IMR-90 (cell line): Measurements from ENCODE around the gene VWDE. TPM values are rescaled to one million over a fixed set of nuclear protein-coding genes. Genes with fewer than 3 reads are reported as not detected.

Experiments used
- ATAC-seq: fragments of 200-7000 bp; cut with Tn5 transposase; 2 replicates; pipeline ENCODE4 v1.9.1; 2020; ENCODE audit warnings: low read depth, mild to moderate bottlenecking, moderate library complexity
- BruUV-seq: library from RNA; stranded (reverse); fragments of 400-500 nt; replicated peaks from 2 replicates; lab custom pipeline; 2021; lab: Mats Ljungman, UMichigan
- CTCF ChIA-PET: fragments of 300-600 bp; formaldehyde crosslinking; extraction: SDS; loops from one replicate; lab custom pipeline; 2021; ENCODE audit warnings: antibody characterized with exemption; lab: Yijun Ruan, JAX
- POLR2A ChIA-PET: fragments of 300-600 bp; sonication (Branson Sonifier 250); formaldehyde crosslinking; loops from one replicate; lab custom pipeline; 2022; ENCODE audit warnings: antibody characterized with exemption; ENCODE audit not compliant: unreplicated experiment; lab: Charles Lee
- DNase-seq: peaks from one replicate; pipeline ENCODE4 v3.0.0; 2013
- H2AFZ ChIP-seq: replicated peaks from 2 replicates; pipeline ENCODE3; 2013; ENCODE audit warnings: low read length, mild to moderate bottlenecking; ENCODE audit not compliant: poor library complexity
- H2AK5ac ChIP-seq: 2 replicates; pipeline ENCODE4 v1.6.1; 2013; ENCODE audit warnings: low read depth, low read length, inconsistent platforms
- H2AK9ac ChIP-seq: replicated peaks from 2 replicates; pipeline ENCODE3; 2013; ENCODE audit warnings: mild to moderate bottlenecking, low read depth, low read length, moderate library complexity; ENCODE audit not compliant: poor library complexity
- H2BK120ac ChIP-seq: 2 replicates; pipeline ENCODE4 v1.6.1; 2013; ENCODE audit warnings: low read depth, low read length, inconsistent platforms
- H2BK15ac ChIP-seq: 3 replicates; pipeline ENCODE4 v1.6.1; 2013; ENCODE audit warnings: low read depth, low read length, inconsistent platforms
- H2BK20ac ChIP-seq: 2 replicates; pipeline ENCODE4 v1.6.1; 2013; ENCODE audit warnings: low read depth, mild to moderate bottlenecking, inconsistent platforms, low read length, moderate library complexity
- H2BK5ac ChIP-seq: 2 replicates; pipeline ENCODE4 v1.6.1; 2013; ENCODE audit warnings: mild to moderate bottlenecking, low read depth, low read length, inconsistent platforms; ENCODE audit not compliant: poor library complexity, severe bottlenecking
- H3K14ac ChIP-seq: replicated peaks from 2 replicates; pipeline ENCODE4 v1.6.1; 2013; ENCODE audit warnings: low read depth, low read length, inconsistent platforms
- H3K18ac ChIP-seq: 2 replicates; pipeline ENCODE4 v1.6.1; 2013; ENCODE audit warnings: low read depth, low read length, control low read depth
- H3K23ac ChIP-seq: 2 replicates; pipeline ENCODE4 v1.6.1; 2013; ENCODE audit warnings: low read depth, low read length, inconsistent platforms
- H3K27ac ChIP-seq: 2 replicates; pipeline ENCODE4 v1.5.1; 2013; ENCODE audit warnings: mild to moderate bottlenecking, control low read depth, low read length; ENCODE audit not compliant: insufficient read depth
- H3K27me3 ChIP-seq: 2 replicates; pipeline ENCODE4 v1.6.1; 2013; ENCODE audit warnings: low read length; ENCODE audit not compliant: control insufficient read depth, insufficient read depth
- H3K36me3 ChIP-seq: 2 replicates; pipeline ENCODE4 v1.6.1; 2013; ENCODE audit warnings: low read length, mixed read lengths; ENCODE audit not compliant: control insufficient read depth, insufficient read depth
- H3K4ac ChIP-seq: 2 replicates; pipeline ENCODE4 v1.6.1; 2013; ENCODE audit warnings: low read depth, low read length, inconsistent platforms
- H3K4me1 ChIP-seq: 2 replicates; pipeline ENCODE4 v1.6.1; 2013; ENCODE audit warnings: low read length, mixed read lengths; ENCODE audit not compliant: control insufficient read depth, insufficient read depth
- H3K4me2 ChIP-seq: 2 replicates; pipeline ENCODE4 v1.6.1; 2013; ENCODE audit warnings: low read depth, mild to moderate bottlenecking, control low read depth, low read length, moderate library complexity
- H3K4me3 ChIP-seq: 2 replicates; pipeline ENCODE4 v1.5.1; 2013; ENCODE audit warnings: low read depth, mild to moderate bottlenecking, control low read depth, low read length, moderate library complexity; ENCODE audit not compliant: insufficient read depth
- H3K56ac ChIP-seq: 2 replicates; pipeline ENCODE4 v1.6.1; 2013; ENCODE audit warnings: low read length, inconsistent platforms; ENCODE audit not compliant: insufficient read depth; ENCODE audit errors: extremely low read depth
- H3K79me1 ChIP-seq, 2 experiments: 2 replicates each; pipeline ENCODE4 v1.6.1; 2013; ENCODE audit warnings: low read length in 2 of 2, inconsistent platforms in 1 of 2, low read depth in 1 of 2
- H3K9ac ChIP-seq: 2 replicates; pipeline ENCODE4 v1.6.1; 2013; ENCODE audit warnings: low read depth, low read length, control low read depth
- H3K9me1 ChIP-seq: 2 replicates; pipeline ENCODE4 v1.6.1; 2013; ENCODE audit warnings: low read length, inconsistent platforms; ENCODE audit not compliant: insufficient read depth
- H3K9me3 ChIP-seq: 2 replicates; pipeline ENCODE4 v1.6.1; 2013; ENCODE audit warnings: low read length; ENCODE audit not compliant: control insufficient read depth, insufficient read depth
- H4K20me1 ChIP-seq: 2 replicates; pipeline ENCODE4 v1.6.1; 2013; ENCODE audit warnings: low read length, inconsistent platforms; ENCODE audit not compliant: insufficient read depth
- H4K5ac ChIP-seq: 2 replicates; pipeline ENCODE4 v1.6.1; 2013; ENCODE audit warnings: mild to moderate bottlenecking, low read depth, low read length, control low read depth
- H4K8ac ChIP-seq, 2 experiments: 2 replicates each; pipeline ENCODE4 v1.6.1; 2013; ENCODE audit warnings: low read depth in 2 of 2, low read length in 2 of 2, control low read depth in 1 of 2, inconsistent platforms in 1 of 2
- H4K91ac ChIP-seq: 2 replicates; pipeline ENCODE4 v1.6.1; 2013; ENCODE audit warnings: low read depth, low read length, inconsistent platforms; ENCODE audit not compliant: insufficient read depth
- BHLHE40 ChIP-seq: fragments of 150-350 bp; IDR thresholded peaks from 2 replicates; pipeline ENCODE4 v1.6.1; 2016; ENCODE audit warnings: mild to moderate bottlenecking, low read depth, low read length
- CEBPB ChIP-seq: IDR thresholded peaks from 2 replicates; pipeline ENCODE4 v1.6.1; 2012; ENCODE audit warnings: low read depth, low read length, improper control_type of control experiment
- CHD1 ChIP-seq: IDR thresholded peaks from 2 replicates; pipeline ENCODE4 v1.6.1; 2012; ENCODE audit warnings: low read depth, low read length, improper control_type of control experiment
- FOS ChIP-seq: fragments of 150-350 bp; IDR thresholded peaks from 2 replicates; pipeline ENCODE4 v1.6.1; 2016; ENCODE audit warnings: low read depth, low read length
- MAFK ChIP-seq: IDR thresholded peaks from 2 replicates; pipeline ENCODE4 v1.6.1; 2012; ENCODE audit warnings: low read depth, low read length, improper control_type of control experiment
- MAZ ChIP-seq: IDR thresholded peaks from 2 replicates; pipeline ENCODE4 v1.6.1; 2012; ENCODE audit warnings: low read depth, mild to moderate bottlenecking, low read length, improper control_type of control experiment, moderate library complexity, borderline replicate concordance
- MXI1 ChIP-seq: IDR thresholded peaks from 2 replicates; pipeline ENCODE4 v1.6.1; 2012; ENCODE audit warnings: low read depth, mild to moderate bottlenecking, low read length, moderate library complexity, borderline replicate concordance
- NFE2L2 ChIP-seq: fragments of 150-350 bp; IDR thresholded peaks from 2 replicates; pipeline ENCODE4 v1.6.1; 2016; ENCODE audit warnings: low read depth, mild to moderate bottlenecking, low read length
- POLR2A ChIP-seq: IDR thresholded peaks from 2 replicates; pipeline ENCODE4 v1.6.1; 2012; ENCODE audit warnings: mild to moderate bottlenecking, low read depth, low read length
- RCOR1 ChIP-seq: IDR thresholded peaks from 2 replicates; pipeline ENCODE4 v1.6.1; 2012; ENCODE audit warnings: mild to moderate bottlenecking, low read length, improper control_type of control experiment; ENCODE audit not compliant: insufficient replicate concordance
- RFX5 ChIP-seq: IDR thresholded peaks from 2 replicates; pipeline ENCODE4 v1.8.0; 2012; ENCODE audit warnings: low read depth, mild to moderate bottlenecking, low read length, moderate library complexity
- SMC3 ChIP-seq: fragments of 150-350 bp; IDR thresholded peaks from 2 replicates; pipeline ENCODE4 v1.6.1; 2016; ENCODE audit warnings: low read depth, mild to moderate bottlenecking, antibody characterized with exemption, low read length, moderate library complexity
- WGBS, 2 experiments: methylation state at CpG; one replicate each; pipeline versions ENCODE4 v1.1.5 to v1.1.7; 2013; ENCODE audit warnings: missing lambda C conversion rate in 2 of 2; ENCODE audit not compliant: insufficient read length in 1 of 2; ENCODE audit errors: extremely low coverage in 2 of 2; 5-methylcytosine and 5-hydroxymethylcytosine counted together
- dilution Hi-C: fragments of 300-500 bp; cut with HindIII; formaldehyde crosslinking; loops from one replicate; pipeline ENCODE4 v1.14.3; 2018; ENCODE audit warnings: low sequenced_read_pairs; ENCODE audit not compliant: unreplicated experiment
- in situ Hi-C: fragments of 300-500 bp; cut with MboI; formaldehyde crosslinking; loops from 3 replicates; pipeline ENCODE4 v1.14.3; 2019; ENCODE audit warnings: low sequenced_read_pairs, inconsistent platforms, mixed read lengths
- intact Hi-C: fragments of 100-400 bp; cut with micrococcal nuclease; formaldehyde crosslinking; loops from 2 replicates; pipeline ENCODE4 v1.10.0; 2022
- polyA plus RNA-seq, 3 experiments: library from polyadenylated mRNA; depleted of rRNA; stranded (reverse); fragments of >200 nt; gene quantifications; 2 replicates each; pipeline ENCODE4 v1.2.3, GENCODE V29; 2012; ENCODE audit warnings: low replicate concordance in 1 of 3
- total RNA-seq: library from RNA; depleted of rRNA; stranded (reverse); fragments of >200 nt; gene quantifications from 2 replicates; pipeline ENCODE4 v1.2.3, GENCODE V29; 2012
- TF ChIP-seq, protein P1 (sequence below): fragments of 150-350 bp; IDR thresholded peaks from 2 replicates; pipeline ENCODE4 v1.6.1; 2017; ENCODE audit warnings: mild to moderate bottlenecking, antibody characterized with exemption, low read length, low read depth
- TF ChIP-seq, protein P2 (sequence below): conservative IDR thresholded peaks from 2 replicates; pipeline ENCODE4 v1.5.1; 2012; ENCODE audit warnings: mild to moderate bottlenecking, low read depth, low read length, improper control_type of control experiment

VWDE gene
- total and polyA plus RNA-seq, 2 of the 4 experiments (the other 2 are of a cell fraction) = 0.05 to 0.18 TPM

DNA sequence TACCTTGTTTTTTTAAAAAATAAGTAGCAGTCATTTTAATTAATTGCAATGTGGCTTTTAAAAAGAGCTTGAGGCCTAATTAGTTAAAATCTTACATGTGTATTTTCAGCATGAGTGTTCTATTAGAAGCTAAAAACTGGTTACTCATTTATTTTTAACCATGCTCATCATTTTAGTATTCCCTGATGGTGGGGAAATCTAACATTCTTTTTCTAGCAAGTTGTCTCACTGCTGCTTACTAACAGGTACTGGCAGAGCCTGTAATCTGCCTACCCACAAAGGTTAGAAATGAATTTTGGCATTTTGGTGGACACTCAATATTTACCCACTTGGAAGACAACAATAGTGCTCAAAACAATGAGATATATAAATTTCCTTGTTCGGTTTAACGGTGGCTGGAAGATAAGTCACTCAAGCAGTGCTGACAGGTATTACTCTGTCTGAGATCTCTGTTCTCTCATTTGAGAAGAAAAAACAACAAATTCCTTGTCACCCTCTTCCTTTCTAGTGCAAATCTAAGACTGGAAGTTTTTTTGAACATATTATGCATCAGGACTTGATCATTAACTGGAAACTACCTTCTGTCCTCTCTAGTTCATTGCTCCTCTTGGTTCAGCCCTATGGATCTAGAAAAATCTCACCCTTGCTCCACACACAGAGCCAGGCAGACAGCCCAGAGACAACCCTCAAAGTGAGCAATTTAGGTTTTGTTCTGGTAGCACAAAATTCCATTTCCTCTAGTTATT lies 83.3 kb downstream of the VWDE start:
- no peaks in the 10 kb centered on the region for H3K9me1 ChIP-seq
- in situ Hi-C loops = loop anchor here (5.0 to 25.0 kb wide), 3 partner anchors 253 to 883 kb away; no protein-coding TSS in a partner anchor
- H2BK120ac ChIP-seq = no peak overlapping the region
- POLR2A ChIA-PET = no interaction called here
- dilution Hi-C loops = no loop called here
- 90% methylated on average over 2 of the region's 2 CpGs; no CpG with 5 or more reads in 1 of the 2 experiments for WGBS, 2 experiments
- H3K27me3 ChIP-seq = no peaks in the 10 kb centered on the region
- H3K4ac ChIP-seq = no peak overlapping the region
- H3K79me1 ChIP-seq = no peaks in the 10 kb centered on the region
- no peak overlapping the region for H3K18ac ChIP-seq
- no peaks in the 10 kb centered on the region for H3K9me3 ChIP-seq
- no peak overlapping the region for H4K91ac ChIP-seq
- no peak overlapping the region for H3K4me3 ChIP-seq
- H4K5ac ChIP-seq = no peak overlapping the region
- no peaks in the 10 kb centered on the region for H3K36me3 ChIP-seq
- no peak for TF ChIP-seq MAFK
- TF ChIP-seq CHD1 = no peak
- no peak for TF ChIP-seq RCOR1
- TF ChIP-seq MAZ = no peak
- no peak for TF ChIP-seq RFX5
- TF ChIP-seq MXI1 = no peak
- no peak for TF ChIP-seq POLR2A
- no peak for TF ChIP-seq BHLHE40
- TF ChIP-seq CEBPB = no peak
- TF ChIP-seq NFE2L2 = no peak
- TF ChIP-seq, protein P1, sequence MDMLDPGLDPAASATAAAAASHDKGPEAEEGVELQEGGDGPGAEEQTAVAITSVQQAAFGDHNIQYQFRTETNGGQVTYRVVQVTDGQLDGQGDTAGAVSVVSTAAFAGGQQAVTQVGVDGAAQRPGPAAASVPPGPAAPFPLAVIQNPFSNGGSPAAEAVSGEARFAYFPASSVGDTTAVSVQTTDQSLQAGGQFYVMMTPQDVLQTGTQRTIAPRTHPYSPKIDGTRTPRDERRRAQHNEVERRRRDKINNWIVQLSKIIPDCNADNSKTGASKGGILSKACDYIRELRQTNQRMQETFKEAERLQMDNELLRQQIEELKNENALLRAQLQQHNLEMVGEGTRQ = no peak
- TF ChIP-seq, protein P2, sequence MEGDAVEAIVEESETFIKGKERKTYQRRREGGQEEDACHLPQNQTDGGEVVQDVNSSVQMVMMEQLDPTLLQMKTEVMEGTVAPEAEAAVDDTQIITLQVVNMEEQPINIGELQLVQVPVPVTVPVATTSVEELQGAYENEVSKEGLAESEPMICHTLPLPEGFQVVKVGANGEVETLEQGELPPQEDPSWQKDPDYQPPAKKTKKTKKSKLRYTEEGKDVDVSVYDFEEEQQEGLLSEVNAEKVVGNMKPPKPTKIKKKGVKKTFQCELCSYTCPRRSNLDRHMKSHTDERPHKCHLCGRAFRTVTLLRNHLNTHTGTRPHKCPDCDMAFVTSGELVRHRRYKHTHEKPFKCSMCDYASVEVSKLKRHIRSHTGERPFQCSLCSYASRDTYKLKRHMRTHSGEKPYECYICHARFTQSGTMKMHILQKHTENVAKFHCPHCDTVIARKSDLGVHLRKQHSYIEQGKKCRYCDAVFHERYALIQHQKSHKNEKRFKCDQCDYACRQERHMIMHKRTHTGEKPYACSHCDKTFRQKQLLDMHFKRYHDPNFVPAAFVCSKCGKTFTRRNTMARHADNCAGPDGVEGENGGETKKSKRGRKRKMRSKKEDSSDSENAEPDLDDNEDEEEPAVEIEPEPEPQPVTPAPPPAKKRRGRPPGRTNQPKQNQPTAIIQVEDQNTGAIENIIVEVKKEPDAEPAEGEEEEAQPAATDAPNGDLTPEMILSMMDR = no peak
- no peak for TF ChIP-seq SMC3
- TF ChIP-seq FOS = no peak
- H2AK9ac ChIP-seq = no peak overlapping the region
- H3K56ac ChIP-seq = no peak overlapping the region
- no peak overlapping the region for H3K14ac ChIP-seq
- intact Hi-C loops = no loop called here
- H3K4me1 ChIP-seq = no peaks in the 10 kb centered on the region
- H2AFZ ChIP-seq = no peak overlapping the region
- no peak overlapping the region for H4K8ac ChIP-seq
- no peak overlapping the region for H3K27ac ChIP-seq
- H2AK5ac ChIP-seq = no peak overlapping the region
- ATAC-seq = no peak
- no peak overlapping the region for H3K9ac ChIP-seq
- CTCF ChIA-PET = interaction anchor here (0.6 kb wide), 1 partner anchor 18 kb away, joined by 3 read pairs; no protein-coding TSS in a partner anchor
- H2BK20ac ChIP-seq = no peak overlapping the region
- DNase-seq = no peak
- H4K20me1 ChIP-seq = no peaks in the 10 kb centered on the region
- BruUV-seq = no TSS peak
- no peak overlapping the region for H2BK15ac ChIP-seq
- H2BK5ac ChIP-seq = no peak overlapping the region
- H3K4me2 ChIP-seq = no peak overlapping the region
- H3K23ac ChIP-seq = no peak overlapping the region
